GM19043 (cell line): ENCODE results near the gene HPSE2.
A peak's percentile ranks its signal among the peaks of the same experiment; 100 is the strongest.
"Not testable (repeated sequence)": the region's sequence is repeated elsewhere in the genome, so short reads cannot be mapped to it uniquely, and the experiment has no call there.

ENCODE experiments used
- ATAC-seq: cut with Tn5 transposase; IDR thresholded peaks from one replicate; pipeline ENCODE4 v1.9.1; 2021; ENCODE audit warnings: low read depth; ENCODE audit not compliant: unreplicated experiment

HPSE2 gene

DNA sequence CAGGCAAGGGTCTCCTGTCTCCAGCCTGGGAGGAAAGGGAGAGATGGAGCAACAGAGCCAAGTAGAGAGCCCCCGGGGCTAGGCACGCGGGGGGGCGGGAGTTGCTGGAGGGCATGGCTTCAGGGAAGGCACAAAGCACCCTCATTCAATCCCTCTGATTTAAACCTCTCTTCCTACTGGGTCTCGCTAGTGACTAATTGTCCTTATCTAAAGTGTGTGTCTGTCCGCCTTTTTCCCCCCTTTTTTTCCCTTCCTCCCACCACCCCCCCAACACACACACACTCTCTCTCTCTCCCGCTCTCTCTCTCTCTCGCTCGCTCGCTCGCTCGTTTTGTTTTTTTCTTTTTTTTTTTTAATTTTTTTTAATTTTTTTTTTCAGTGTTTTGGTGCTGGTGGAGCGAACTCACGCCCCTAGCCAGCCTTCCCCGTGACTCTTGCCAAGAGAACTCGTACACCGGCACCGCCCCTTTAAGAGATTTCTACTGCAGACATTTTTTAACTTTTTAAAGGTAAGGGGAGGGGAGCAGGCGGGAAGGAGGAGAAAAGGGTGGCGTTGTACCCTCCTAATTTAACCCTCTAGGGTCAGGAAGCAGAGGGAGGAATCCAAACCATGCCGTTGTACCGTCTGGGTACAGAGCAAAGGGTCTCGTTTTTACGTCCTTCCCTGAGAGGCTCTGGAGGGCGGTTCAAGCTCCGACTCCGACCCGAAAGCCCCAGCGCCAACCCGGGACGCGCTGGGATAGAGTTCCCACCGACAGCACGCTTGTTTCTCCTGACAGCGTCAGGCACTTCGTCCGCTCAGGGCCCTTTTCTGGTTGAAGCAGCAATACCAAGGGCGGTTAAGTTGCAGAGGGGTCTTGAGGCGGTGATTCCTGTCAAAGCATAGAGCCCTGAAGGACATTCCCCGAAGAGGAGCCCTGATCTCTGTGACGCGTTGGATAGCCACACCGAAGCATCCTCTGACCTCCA lies at the start of gene HPSE2:
Gene HPSE2, minus strand, starts transcription at position 195 of the 969 bp plus-strand sequence.
- ATAC-seq: no peak

DNA sequence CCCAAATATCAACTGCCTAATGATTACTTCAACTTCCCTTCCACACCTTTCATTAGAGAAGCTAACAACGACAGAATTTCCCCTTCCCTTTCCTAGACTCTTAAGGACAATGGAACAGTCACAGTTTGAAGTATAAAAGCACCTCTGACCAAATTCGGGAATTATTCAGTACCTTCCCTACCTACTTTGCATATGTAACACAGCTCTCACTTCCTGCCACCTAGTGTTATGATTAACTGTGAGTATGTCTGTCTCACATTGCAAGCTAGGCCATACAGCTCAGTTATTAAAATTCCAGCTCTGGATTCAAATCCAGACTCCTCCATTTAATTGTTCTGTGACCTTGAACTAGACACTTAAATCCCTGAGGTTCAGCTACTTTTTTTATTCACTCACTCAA lies 44.8 kb upstream of the HPSE2 start:
- no peak for ATAC-seq

DNA sequence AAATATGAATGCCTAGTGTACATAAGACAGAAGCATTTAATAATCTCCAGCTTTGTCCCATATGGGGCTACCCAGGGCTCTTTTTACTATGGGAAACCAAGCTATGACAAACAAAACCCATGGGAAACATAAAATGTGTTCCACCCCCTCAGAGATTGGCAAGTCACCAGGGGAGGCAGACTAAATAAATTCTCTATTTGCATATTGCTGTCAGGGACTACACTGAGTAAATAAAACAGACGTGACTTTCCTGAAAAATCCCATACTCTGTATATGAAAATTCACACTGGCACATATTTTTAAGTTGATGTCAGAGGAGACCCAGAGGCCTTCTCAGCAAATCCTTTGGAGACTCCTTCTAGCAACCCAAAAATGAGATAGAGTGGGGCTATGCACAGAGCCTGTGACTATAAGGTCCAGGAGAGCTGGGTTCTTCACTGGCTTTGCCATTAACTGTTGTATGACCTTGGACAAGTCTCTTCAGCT lies 44.0 kb upstream of the HPSE2 start:
- ATAC-seq: peak; percentile 42

DNA sequence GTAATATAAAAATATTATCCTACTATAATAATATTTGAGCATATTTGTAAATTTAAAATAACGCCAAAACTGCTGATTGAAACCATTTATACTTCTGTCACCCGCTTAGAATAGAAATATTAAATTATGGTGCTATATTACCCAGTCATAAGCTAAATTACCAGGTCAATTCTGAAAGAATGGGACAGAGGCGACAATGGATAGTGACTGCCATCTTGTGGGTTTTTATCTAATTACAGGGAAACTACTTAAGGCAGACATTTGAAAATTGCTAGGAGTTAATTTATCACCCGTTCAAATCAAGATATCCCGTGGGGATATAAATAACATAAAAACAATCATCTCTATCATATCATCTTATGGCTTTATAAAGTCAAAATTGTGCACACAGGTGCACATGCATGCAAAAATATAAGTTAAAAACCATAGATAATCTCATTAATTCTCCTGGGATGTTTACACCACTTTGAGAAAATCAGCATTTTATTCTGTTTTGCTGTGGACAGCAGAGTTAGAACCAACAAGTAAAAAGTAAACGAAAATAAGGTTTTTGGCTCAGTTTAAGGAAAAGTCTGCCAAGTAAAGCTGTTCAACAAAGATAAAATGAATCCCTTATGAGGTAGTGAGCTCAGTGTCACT lies 41.3 kb upstream of the HPSE2 start:
- no peak for ATAC-seq

DNA sequence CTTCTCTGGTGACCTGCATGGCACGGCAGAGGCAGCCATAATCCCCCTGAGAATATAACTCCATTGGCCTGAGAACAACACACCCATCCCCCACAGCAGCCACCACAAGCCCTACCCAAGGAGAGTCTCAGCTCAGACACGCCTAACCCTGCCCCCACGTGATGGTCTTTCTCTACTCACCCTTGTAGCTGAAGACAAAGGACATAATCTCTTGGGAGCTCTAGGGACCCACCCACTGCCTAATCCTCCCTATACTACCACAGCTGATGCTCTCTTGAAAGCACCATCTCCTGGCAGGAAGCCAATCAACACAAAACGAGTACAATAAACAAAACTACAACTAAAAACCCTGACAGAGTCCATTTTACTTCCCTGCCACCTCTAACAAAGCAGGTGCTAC lies 30.7 kb upstream of the HPSE2 start:
- no peak for ATAC-seq

DNA sequence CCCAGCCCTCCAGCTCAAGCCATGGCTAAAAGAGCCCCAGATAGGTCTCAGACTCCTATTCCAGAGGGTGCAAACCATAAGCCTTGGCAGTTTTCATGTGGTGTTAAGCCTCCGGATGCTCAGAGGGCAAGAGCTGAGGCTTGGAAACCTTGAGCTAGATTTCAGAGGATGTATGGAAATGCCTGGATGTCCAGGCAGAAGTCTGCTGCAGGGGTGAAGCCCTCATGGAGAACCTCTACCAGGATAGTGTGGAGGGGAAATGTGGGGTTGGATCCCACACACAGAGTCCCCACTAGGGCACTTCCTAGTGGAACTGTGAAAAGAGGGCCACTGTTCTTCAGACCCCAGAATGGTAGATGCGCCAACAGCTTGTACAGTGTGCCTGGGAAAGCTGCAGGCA lies 13.2 kb upstream of the HPSE2 start:
- no peak for ATAC-seq

DNA sequence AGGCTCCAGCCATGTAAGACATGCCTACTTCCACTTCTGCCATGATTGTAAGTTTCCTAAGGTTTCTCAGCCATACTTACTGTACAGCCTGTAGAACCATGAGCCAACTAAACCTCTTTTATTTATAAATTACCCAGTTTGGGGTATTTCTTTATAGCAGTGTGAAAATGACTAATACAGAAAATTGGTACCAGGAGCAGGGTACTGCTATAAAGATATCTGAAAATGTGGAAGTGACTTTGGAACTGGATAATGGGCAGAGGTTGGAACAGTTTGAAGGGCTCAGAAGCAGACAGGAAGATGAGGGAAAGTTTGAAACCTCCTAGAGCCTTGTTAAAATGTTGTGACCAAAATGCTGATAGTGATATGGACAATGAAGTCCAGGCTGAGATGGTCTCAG lies 12.2 kb upstream of the HPSE2 start:
- not testable (repeated sequence) for ATAC-seq

DNA sequence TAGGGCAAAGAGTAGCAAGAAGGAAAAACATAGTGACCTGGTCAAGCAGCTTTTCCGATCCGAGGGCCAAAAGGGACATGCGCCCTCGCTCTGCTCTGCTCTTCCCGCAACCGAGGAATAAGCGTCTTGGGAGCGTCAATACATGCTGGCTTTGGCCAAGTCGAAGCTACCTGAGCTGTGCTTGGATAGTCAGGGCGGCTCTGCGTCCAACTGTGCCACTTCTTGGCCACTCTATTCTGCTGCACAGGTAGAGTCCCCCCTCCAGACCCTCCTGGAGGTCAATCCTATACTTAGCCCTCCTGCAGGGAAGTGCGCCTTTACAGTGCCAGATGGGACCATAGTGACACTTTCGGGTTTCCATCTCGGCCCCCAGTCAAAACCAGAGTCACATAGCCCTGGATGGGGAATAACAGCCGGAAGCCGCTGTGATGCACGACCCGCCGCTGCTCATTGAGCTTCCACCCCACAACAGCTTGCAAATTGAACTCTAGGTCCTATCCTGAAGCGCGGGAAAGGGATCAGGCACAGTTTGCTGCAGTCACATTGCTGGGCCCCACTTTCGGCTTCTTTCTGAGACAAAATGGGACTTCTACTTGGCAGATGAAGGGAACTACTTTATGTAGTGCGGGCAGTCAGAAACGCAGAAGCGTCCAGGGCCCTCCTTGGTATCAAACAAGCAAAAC lies 1.1 kb upstream of the HPSE2 start:
- no peak for ATAC-seq

DNA sequence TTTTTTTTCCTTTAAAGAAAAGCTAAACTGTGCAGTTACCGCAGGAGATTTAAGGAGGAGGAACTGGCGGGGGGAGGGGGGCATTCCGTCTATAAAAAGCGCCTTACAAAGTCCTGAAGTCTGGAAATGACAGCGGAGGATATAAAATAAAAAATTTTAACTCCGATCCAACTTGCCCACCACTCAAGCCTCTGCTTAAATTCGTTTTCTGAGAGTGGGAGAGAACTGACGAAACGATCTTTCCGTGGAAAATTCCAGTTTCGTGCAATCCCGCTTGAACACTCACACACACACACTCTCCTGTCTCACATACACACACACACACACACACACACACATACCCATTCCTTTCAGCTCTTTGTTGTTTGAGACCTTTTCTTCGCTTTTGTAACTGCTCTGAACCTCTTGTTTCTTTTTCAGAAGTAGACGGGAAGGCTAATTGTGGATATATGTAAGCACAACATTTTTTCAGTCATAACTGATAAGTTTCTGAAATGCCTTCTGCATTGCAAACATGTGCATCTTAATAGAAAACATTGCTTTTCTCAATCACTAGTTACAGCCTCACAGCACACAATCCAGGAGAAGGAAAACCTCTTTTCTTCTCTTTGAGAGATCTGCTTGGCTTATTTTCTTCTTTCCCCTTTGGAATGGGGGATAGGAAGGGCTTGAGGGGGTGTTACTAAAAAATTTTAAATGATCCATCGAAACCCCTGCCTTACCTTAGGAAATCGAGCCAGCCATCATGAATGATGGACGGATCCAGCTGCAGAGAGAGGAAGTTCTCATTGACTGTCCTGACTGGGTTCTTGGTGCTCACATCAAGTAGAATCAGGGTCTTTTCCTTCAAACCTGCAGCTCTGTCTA lies 628 bp downstream of the HPSE2 start:
- ATAC-seq: no peak

DNA sequence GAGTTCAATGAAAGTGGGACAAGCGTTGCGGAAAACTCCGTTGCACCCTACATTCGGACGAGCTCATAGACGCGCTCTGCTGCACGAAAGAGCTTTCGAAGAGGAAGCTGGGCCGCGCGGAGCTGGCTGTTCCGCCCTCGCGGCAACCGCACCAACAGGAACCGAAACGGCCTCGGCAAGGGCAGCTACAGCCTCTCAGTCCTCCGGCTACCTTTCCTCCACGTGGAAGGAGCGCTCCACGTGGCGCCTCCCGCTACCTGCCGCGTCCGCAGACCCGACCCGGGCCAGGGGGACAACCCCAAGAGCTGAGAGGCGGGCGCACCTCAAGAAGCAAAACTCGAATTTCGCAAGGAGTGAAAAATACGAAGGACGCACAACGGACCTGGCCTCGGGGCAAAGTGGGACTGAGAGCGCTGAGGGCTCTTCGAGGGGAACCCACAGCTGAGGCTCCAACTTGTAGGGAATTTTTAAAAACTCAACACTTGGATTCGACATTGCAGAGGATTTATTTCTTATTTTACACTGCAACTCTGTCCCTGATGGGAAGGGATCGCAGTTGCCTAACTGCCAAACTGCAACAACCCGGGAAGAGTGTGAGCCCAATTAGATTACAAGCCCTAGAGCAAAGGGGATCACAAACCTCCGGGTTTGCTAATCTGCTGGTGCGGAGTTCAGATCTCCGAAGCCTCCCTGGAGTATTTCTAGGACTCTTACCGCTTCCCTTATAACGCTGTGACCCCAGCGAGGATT lies 1.4 kb downstream of the HPSE2 start:
- ATAC-seq: peak; percentile 99

DNA sequence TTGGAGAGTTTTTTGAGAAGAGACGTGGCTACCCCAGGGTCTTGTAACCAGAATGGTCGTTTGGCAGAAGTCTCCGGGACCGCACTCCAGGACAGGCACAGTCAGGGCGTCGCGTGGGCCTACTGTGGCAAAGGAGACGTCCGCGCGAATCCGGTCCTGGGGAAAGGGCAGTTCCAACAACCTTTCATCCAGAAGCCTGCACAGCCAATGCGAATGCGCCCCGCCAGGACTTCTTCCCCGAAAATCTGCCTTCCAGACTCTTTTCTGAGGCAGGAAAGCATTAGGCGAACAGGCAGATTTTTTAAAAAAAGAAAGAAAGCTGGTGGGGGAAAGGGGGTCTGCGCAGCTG lies 2.0 kb downstream of the HPSE2 start:
- no peak for ATAC-seq

DNA sequence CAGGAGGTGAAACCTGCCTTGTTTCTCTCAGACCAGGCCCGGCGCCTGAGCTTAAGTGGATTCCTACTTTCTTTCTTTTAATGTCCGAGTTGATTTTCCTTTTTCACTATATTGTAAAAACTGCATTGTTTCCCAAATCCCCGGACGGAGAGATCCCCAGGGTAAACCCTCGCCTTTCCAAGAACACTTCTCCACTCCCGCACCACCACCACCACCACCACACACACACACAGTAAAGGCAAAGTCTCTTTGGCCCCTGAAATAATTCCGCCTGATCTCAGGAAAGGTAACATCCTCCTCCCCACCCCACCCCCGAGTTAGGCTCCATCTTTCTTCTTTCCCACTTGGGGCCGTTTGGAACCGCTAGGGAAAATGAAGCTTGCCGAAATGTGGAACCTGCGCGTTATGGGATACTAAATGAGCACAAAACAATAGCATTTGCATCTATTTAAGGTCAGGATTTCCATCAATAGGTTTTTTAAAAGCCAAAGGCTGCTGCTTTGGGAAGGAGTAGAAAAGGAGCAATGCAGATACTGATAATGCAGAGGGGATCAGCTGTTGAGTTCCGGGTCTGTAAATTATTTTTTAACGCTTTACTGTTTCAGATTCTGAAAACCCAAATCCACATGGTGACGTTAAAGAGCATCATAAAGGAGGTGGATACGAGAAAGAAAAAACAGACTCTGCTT lies 2.5 kb downstream of the HPSE2 start:
- ATAC-seq: no peak

DNA sequence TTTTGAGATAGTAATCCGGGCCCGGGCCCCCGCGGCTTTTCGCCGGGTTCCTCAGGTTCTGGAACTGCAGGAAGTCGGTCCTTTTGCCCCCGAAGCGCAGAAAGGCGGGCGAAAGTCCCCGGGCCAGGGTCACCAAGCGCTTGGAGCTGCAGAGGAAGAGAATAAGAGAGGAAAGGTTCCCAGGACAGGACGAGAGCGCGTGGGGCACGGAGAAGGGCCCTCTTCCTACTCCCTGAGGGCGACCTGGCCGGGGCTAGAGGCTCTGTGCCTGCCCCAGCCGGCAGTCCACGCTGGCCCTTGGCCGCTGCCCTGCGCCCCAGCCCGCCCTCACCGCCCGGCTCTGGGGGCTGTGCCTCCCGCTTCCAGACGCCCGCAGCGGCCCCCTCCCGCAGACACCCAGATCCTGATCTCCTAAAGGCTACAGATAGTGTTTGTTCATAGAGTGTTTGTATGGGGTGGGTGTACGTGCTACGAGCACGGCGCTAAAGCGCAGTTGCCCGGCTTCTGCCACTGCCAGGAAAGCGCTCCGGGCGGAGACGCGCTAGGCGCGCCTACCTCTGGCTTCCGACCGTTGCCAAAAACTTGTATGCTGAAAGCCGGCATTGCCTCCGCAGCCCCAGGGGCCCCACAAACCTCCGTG lies 3.2 kb downstream of the HPSE2 start:
- ATAC-seq: no peak

DNA sequence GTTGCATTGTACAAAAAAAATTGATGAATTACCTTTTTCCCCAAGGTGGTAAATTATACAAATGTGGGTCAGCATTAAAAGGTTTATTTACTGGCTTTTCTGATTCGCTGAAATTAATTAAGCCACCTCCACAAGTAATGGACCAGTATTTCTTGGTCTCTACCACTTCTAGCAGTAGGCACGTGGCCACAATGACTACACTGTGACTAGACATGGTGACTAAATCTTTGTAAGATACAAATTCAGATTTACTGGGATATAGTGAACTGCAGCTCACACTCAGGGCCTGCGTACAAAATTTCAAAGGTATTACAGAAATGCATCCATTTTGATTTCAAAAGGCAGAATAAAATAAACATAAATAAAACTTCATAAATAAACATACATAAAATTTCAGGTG lies 10.9 kb downstream of the HPSE2 start:
- no peak for ATAC-seq

DNA sequence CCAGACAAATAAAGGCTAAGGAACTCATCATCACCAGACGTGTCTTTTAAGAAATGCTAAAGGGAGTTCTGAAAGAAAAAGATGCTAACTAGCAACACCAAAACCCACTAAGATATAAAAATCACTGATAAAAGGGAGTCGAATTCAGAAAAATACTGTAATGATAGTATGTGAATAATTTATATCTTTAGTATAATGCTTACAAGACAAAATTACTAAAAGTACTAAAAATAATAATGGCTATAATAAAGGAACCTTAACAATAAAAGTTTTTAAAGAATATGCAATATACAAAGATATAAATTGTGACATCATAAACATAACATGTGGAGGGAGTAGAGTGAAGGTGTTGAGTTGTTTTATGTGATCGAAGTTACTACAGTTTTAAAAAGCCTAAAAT lies 28.3 kb downstream of the HPSE2 start:
- no peak for ATAC-seq

DNA sequence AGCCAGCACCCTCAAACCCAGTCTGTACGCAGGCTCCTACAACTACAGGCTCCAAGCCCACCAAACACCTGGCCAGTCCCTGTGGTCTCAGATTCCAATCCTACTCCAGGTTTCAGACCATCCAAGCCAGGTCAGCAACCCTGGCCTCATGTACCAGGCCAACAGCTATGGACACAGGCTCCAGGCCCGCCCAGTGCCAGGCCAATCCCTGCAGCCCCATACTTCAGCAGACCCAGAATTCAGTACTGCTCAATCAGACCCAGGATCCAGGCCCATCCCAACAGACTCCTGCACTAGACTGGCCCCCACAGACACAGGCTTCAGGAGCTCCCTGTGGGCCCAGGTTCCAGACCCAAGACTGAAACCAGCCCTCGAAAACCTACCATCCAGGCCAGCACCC lies 32.3 kb downstream of the HPSE2 start:
- no peak for ATAC-seq

DNA sequence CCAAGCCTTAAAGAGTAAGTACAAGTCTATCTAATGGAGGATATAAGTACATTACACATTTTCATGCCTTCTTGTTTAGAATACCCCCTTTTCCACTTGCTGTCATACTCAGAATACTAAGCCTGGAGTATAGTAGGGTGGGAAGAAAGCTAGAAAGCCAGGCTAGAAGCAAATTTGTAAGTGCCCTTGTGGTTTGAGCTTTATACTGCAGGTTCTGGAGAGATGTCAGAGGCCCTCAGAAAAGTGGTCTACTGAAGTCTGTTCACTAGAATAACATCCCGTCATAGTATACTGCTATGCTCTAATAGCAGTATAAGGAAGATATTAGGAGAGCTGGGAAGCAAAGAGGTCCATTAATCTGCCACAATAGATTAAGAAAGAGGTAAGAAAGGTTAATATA lies 62.7 kb downstream of the HPSE2 start:
- no peak for ATAC-seq

DNA sequence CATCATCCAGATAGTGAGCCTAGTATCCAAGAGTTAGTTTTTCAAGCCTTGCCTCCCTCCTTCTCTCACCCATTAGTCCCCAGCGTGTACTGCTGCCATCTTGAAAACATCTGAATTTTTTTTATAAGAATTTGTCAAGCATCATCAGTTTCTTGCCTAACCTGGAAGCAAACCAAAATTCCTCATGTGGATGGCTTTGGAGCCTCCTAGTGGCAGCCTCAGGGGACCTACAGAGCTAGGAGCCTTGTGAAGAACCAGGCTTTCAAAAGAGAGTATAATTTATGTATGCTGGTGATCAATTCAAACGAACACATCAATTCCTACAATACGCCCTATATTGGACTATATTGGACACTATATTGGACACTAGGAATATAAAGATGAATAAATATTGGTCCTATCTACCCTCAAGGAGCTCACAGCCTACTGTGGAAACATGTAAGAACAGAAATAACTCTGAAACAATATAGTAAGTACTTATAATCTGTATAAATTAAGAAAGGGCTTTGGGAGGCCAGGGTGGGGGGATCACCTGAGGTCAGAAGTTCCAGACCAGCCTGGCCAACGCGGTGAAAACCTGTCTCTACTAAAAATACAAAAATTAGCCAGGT lies 63.4 kb downstream of the HPSE2 start:
- ATAC-seq: no peak
